ENCODE measurements around the gene TDRKH.

Gene TDRKH

GRCh38 chr1:151820940-151821339 lies 30.6 kb upstream of the TDRKH start:
- no peak for FAIRE-seq

GRCh38 chr1:151819976-151820623 lies 29.8 kb upstream of the TDRKH start:
- FAIRE-seq = no peak

- FAIRE-seq = no peak
These were observed 29.0 kb upstream of the TDRKH start for GRCh38 chr1:151819227-151819835.

DNA sequence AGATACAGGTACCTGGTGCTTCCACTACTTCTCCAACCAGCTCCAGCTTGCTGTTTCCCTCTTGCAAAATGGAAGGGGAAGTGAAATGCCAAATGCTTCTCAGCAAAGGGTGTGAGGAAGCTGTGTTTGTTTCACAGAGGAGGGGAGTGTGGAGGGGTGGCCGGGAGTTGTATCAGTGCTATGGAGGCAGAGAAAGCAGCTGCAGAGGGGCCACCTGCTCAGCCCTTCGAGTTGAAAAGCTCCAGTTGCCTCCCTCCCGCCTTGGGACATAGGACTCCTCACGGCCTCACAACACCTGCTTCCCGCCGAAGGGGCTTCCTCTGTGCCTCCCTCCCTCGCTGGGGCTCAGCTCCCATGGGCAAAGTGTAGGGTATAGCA lies 27.0 kb upstream of the TDRKH start:
- no peak for FAIRE-seq

DNA sequence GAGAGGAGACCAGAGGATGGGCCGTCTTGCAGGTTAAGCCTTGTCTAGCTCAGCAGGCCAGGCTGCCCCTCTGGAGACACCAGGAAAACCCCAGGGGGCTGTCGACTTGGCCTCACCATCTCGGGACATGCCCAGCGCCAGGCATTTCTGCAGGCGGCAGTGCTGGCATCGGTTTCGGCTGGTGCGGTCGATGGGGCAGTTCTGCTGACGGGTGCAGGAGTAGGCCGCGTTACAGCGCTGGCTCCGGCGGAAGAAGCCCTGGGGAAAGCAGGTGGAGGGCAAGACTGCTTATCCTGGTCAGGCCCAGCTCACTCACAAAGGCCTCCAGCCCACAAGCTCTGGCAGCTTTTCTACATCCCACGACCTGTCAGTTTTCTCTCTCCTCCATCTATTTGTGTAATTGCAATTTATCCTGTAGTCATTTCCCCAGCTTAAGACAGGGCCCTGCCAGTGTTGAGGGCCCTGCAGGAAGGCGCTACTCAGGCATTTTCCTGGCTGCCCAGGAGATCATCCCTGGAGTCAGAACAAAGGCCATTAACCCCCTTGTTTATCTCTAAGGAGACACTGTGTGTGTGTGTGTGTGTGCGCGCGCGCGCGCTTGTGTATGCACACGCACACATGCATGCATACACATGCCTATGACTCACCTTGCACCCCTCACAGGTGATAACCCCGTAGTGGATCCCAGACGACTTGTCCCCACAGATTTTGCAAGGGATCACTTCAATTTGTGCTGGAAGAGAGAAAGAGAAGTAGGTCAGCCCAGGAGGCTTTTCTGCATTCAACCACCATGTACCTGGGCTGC lies 26.4 kb upstream of the TDRKH start:
- FAIRE-seq = no peak

DNA sequence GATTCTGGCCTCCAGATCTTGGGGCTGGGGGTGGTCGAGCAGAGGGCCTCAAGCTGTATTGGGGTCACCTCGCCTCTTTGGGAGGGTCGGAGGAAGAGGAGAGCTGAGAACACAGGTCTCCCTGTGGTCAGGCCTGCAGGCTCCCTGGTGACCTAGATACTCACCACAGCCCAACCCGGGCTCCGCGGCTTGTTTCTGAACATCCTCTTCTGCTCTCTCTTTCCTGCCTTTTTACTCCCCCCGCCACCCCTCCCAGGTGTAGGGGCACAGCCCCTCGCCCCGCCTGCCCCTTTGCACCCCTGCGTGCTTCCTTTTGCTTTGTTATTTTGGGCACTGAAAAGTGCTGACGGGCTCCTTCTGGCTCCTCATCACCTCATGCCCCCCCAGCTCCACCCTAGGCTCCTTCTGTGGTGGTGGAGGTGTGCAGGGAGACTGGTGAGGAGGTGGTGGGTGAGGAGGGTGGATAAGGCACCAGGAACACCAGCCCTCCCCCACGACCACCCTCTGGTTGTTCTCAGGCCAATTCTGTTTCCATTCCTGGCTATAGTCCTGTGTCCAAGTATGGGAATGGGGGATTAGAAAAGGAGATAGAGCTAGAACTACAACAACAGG lies 25.5 kb upstream of the TDRKH start:
- FAIRE-seq = no peak

- FAIRE-seq = no peak
These were observed 24.8 kb upstream of the TDRKH start for GRCh38 chr1:151814971-151815545.

- FAIRE-seq = no peak
These were observed 24.1 kb upstream of the TDRKH start for GRCh38 chr1:151814426-151814825.

DNA sequence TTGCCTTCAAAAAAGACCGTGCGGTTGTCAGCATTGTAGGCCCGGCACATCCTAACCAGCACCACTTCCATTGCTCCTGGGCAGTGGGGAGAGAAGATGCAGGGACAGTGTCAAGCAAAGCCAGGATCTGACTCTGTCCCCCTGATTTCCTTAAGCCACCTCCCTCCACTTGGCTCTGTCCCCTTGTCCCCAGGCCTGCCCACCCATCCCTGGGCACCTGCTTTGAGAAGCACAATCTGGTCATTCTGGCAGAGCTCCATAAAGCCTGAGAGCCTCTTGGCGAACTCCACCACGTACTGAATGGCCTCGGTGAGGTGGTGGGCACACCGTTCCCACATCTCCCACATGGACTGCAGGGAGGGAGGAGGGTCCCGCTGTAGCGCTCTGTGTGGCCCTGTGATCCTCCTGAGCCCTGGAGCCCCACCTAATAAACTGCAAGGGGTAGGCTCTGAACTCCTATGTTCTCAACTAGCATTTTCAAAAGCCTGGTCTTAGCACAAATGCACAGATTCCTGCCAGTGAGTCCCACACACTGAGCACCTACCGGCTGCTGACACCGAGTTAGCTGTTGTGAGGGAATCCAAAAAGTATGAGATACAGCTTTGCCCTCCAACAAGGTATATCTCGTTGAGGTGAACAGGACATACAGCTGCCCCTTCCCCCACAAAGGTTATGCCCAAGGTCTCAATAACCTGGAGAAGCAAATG lies 23.1 kb upstream of the TDRKH start:
- FAIRE-seq = no peak

DNA sequence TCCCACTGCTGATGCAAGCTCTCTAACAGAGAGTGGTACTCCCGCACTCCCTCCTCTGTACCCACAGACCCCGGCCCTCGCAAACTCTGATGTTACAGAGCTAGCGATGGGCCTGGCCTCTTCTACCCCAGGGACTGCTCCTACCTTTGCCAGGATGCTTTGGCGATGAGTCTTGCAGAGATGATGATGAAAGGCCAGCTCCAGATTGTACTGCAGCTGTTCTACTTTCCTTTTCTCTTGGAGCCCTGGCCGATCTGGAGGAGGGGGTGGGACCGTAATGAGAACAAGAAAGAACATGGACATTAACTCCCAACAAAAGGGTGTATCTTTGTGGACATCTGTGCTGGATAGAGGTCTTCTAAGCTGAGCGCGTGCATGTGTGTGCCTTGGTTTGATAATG lies 20.9 kb upstream of the TDRKH start:
- no peak for FAIRE-seq

- FAIRE-seq = no peak
These were observed 19.8 kb upstream of the TDRKH start for GRCh38 chr1:151809985-151810556.

DNA sequence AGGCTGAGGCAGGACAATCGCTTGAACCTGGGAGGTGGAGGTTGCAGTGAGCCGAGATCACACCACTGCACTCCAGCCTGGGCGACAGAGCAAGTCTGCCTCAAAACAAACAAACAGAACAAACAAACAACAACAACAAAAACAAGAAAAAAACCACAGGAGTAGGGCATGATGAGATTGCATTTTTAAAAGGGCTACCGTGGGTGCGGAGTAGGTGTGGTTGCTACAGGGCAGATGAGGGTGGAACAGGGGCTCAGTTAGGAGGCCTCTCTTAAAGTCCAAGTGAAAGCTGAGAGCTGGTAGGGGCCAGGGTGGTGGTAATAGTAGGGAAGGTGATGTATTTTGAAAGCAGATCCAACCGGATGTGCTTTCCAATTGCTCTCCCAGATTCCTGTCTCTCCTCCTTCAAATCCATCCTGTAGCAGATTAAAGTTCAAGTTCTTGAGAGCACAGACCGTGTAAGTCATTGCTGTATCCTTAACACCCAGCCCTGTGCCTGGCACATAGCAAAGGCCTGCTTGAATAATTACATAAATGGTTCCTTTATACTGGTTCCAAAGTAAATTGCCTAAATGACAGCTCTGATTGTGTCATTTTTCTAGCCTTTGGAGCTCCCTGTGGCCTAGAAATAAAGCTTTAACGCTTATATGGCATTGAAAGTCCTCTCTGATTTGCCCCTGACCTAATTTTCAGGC lies 19.1 kb upstream of the TDRKH start:
- FAIRE-seq = no peak

DNA sequence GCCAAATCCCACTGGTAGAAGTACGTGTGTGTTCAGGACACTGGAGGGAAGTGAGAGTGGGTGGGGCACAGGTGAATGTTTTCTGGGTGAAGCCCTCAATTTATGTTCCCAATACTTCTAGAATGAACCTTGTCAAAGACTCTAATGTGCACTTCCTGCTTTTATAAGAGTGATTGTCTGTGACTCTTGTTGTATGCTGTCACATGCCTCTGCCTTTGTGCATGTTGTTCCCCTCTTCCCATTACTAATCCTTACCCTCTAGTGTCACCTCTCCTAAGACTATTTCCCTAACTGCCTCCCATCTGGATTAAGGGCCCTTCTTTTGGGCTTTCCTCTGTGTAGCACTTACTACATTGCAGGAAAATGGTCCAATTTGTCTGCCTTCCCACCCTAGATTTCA lies 17.5 kb upstream of the TDRKH start:
- no peak for FAIRE-seq

GRCh38 chr1:151807131-151807530 lies 16.8 kb upstream of the TDRKH start:
- FAIRE-seq = no peak

DNA sequence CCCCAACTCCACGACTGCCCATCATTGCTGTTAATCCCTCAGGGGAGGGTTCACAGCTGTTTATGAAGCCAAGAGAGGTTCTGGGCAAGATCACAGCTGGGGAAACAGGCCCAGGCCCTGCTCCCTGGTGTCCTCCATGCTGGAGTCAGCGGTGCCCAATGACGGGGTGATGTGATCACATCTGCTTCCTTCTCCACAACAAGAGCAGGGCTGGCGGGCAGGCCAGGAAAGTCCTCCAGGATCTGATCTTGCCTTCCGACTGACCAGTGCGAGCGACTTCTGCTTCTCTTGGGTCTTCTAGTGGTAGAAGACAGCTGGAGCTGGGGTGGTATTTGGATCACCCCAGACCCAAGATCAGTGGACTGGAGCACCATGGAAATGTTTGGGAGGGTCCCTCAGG lies 15.9 kb upstream of the TDRKH start:
- no peak for FAIRE-seq

DNA sequence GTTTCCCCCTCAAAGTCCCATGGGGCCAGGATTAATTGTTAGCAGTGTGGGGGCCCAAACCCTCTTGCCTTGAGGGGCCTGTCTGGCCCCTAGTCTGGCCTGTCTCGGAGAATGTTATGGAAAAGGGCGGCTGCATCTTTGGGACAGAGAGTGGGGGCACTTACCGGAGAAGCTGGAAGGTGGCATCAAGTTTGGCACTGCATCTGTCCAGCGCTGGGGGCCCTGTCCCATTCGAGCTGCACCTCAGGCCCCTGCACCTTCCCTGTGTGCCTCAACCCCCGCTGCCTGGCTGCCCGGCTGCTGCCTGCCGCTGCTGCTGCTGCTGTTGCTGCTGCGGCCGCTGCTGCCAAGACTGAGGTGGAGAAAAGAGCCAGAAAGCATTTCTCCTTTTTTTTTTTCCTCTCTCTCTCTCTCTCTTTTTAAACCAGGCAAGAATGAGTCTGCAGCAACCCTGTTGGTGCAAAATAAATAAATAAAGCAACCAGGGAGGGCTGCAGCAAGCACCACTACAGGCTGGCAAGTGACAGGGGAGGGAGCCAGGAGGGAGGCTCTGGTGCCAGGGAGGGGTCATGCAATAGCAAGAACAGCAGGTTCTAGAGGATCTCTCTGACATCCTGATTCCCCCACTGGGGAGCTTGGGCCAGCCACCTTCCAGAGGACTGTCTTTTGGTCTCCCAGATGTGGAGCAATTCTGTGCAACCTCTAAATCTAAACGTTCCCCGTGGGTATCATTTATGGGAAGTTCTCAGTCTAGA lies 14.9 kb upstream of the TDRKH start, which contains the start of gene LINGO4:
Gene LINGO4 (minus strand): TSS at position 354 of the 755 bp plus-strand sequence. CDS start 2,715 bp downstream, outside the sequence.
- FAIRE-seq = no peak

DNA sequence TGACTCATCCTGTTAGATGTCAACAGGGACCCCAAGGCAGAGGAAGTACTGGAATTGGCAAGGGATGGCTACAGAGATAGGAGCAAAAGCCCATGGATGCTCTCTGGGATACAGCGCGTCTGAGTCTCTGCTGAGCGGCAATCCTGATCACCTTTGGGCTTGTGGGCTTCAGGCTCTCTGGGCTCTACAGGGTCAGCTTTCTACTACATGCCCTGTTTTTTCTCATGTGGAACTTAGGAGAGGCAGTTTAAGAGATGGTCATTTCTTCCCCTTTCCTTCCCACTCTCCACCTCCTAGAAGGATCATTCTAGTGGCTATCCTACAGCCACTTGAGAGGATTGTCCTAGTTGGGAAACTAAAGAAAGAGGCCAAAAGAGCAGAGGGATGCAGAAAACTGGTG lies 13.6 kb upstream of the TDRKH start:
- FAIRE-seq = no peak

GRCh38 chr1:151803164-151803563 lies 12.9 kb upstream of the TDRKH start:
- FAIRE-seq = no peak

DNA sequence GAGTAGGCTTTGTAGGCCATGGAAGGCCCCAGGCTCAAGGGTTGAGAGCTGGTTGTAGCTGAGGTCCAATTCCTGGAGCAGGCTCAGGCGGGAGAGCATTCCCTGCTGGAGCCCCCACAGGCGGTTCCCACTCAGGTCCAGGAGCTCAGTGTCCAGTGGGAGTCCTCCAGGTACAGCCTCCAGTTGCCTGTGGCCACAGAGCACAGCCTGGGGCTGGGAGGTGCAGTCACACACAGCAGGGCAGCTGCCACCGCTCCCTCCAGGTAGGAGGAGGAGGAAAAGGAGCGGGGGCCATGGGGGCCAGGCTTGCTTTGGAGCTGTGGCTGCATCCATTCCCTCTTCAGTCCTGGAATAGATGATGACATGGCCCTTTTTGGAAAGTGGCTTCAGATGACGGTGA lies 12.1 kb upstream of the TDRKH start:
- no peak for FAIRE-seq

DNA sequence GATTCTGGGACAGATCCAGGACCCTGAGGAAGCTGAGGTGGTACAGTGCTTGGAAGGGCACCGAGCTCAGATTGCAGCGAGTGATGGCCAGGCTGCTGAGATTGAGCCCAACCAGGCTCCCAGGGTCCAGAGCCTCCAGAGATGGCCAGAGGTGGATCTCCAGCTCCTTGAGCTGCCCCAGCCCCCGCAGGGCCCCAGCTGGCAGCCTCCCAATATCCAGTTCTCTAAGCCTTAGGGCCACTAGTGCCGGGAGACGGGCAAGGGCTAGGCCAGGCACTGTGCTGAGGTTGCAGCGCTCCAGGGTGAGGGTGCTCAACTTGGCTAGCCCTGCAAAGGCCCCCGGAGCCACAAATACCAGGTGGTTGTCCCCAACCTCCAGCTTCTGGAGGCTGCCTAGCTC lies 11.5 kb upstream of the TDRKH start:
- FAIRE-seq = no peak

DNA sequence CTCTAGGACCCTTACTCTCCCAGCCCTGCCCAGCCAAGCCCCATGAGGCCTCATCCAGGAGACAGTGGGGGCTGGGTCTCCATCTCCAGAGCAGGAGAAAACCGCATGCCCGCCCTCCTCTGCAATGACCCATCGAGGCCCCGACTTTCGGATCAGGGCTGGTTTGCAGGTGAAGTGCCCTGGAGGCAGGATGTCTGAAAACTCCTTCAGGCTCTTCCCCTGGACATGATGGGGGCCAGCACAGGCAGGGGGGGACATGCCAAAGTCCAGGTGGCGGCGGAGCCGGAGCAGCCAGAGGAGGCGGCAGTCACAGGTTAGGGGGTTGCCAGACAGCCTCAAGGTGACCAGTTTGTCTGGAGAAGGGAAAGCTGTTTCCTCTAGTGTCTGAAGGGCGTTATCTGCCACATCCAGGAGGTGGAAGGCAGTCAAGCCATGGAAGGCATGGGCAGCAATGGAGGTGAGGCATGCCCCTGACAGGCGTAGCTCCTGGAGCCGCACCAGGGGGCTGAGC lies 11.1 kb upstream of the TDRKH start:
- FAIRE-seq = no peak

Measured in TTC549 (cell line).